HG02763 (cell line): ENCODE measurements around the gene OXSR1.
"Not testable (repeated sequence)": the region's sequence is repeated elsewhere in the genome, so short reads cannot be mapped to it uniquely, and the experiment has no call there.

ENCODE experiments used
- ATAC-seq: cut with Tn5 transposase; IDR thresholded peaks from one replicate; pipeline ENCODE4 v1.9.1; 2021; ENCODE audit warnings: mild to moderate bottlenecking, moderate library complexity; ENCODE audit not compliant: unreplicated experiment

The OXSR1 gene

GRCh38 chr3:38127611-38128302, 37.6 kb upstream of the OXSR1 start:
- no peak for ATAC-seq

- no peak for ATAC-seq
Observed at GRCh38 chr3:38128303-38128655, 37.1 kb upstream of the OXSR1 start.

- no peak for ATAC-seq
Observed at GRCh38 chr3:38129058-38129457, 36.3 kb upstream of the OXSR1 start.

GRCh38 chr3:38130631-38131065, 34.7 kb upstream of the OXSR1 start:
- no peak for ATAC-seq

GRCh38 chr3:38131621-38132369, 33.5 kb upstream of the OXSR1 start:
- no peak for ATAC-seq

- no peak for ATAC-seq
Observed at GRCh38 chr3:38133209-38133556, 32.2 kb upstream of the OXSR1 start.

GRCh38 chr3:38133557-38134405, 31.6 kb upstream of the OXSR1 start:
- no peak for ATAC-seq

- not testable (repeated sequence) for ATAC-seq
Observed at GRCh38 chr3:38134517-38135143, 30.7 kb upstream of the OXSR1 start.

- ATAC-seq, result not testable (repeated sequence)
Observed at GRCh38 chr3:38135621-38136277, 29.6 kb upstream of the OXSR1 start.

GRCh38 chr3:38136393-38136776, 29.0 kb upstream of the OXSR1 start:
- no peak for ATAC-seq

GRCh38 chr3:38136777-38137614, 28.3 kb upstream of the OXSR1 start, which contains the start of gene ACAA1:
Gene ACAA1 (minus strand): TSS chr3:38137127. CDS start chr3:38137035, 92 bp downstream.
- peak; percentile 89 for ATAC-seq

- ATAC-seq, result peak; percentile 0
Observed at GRCh38 chr3:38137615-38138348, 27.6 kb upstream of the OXSR1 start.

- peak; percentile 46 for ATAC-seq
Observed at GRCh38 chr3:38138349-38139190, 26.8 kb upstream of the OXSR1 start, which contains the start of gene MYD88. Gene MYD88 (plus strand): TSS chr3:38138661. CDS start chr3:38138701, 40 bp downstream.

- ATAC-seq, result no peak
Observed at GRCh38 chr3:38139191-38139590, 26.1 kb upstream of the OXSR1 start.

GRCh38 chr3:38139652-38140051, 25.7 kb upstream of the OXSR1 start:
- ATAC-seq, result no peak

- ATAC-seq, result no peak
Observed at GRCh38 chr3:38140326-38141172, 24.8 kb upstream of the OXSR1 start.
